ENCODE data around the gene ATP6V0A4. TPM values are rescaled to one million over a fixed set of nuclear protein-coding genes. Genes with fewer than 3 reads are reported as not detected.

The ATP6V0A4 gene
- total and polyA plus RNA-seq, 2 donors (not counting 1 experiment from before 2014, with no cell fraction given): not detected

DNA sequence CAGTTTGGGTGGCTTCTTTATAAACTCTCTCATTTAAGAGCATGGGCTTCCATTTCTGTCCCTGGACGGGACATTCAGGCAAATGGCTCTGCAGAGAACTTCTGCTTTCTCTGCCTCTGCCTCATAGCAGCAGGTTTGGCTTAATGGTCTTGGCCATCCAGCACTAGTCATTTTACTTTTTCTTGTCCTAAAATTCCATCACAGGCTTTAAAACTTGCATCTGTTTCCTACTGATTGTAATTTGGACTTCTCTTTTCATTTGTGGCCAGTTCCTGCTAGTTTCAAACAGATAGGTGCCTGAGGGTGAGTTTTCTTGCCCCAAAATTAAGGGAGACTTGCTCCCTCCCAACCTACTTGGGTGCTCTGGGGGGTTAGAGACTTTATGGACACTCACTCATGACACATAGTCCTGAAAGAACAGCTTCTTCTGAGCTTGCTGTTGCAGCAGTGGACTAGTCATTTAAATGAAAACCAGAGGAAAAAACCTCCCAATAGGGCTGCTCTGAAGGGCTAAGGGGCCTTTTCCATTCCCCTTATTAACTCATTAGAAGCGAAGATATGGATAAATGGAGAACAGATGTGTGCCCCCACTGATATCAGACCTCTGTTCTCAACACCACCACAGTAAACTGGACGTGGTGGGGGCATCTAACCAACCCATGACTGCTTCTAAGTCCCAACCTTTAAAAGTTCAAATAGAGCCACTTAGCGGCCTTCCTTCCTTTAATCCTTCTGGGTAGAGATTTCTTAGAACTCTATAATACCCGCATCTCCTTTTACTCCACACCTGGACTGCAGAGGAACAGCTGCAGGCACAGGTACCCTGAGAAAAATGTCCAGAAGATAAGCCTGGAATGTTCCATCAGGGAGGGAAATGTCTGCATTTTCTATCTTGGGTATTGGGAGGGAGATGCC, 135.7 kb downstream of the ATP6V0A4 start:
- Histone ChIP-seq H3K9me3 (ENCODE audit: control insufficient read depth, insufficient read depth, low read depth, low read length) (no peaks in the 10 kb centered on the region), H3K4me3 (replicated peaks in 1 of 4; ENCODE audit: control extremely low read depth in 1 of 4, insufficient read depth in 1 of 4, low read depth in 3 of 4, low read length in 4 of 4) (no peak overlapping the region), H4K20me1 (ENCODE audit: control insufficient read depth, extremely low read depth, insufficient read depth, low read length) (no peaks in the 10 kb centered on the region), H3K9ac (ENCODE audit: insufficient read depth, low read length) (no peak overlapping the region), H3K36me3 (ENCODE audit: control insufficient read depth, insufficient read depth, low read length) (no peaks in the 10 kb centered on the region), H3K4me2 (ENCODE audit: extremely low read depth, insufficient read depth, low read length) (no peak overlapping the region), H2AFZ (ENCODE audit: low read length) (no peak overlapping the region), H3K27me3 (ENCODE audit: control insufficient read depth, insufficient read depth, low read length) (no peaks in the 10 kb centered on the region), H3K4me1 (ENCODE audit: control insufficient read depth, extremely low read depth, insufficient read depth, low read length) (no peaks in the 10 kb centered on the region), H3K27ac (ENCODE audit: insufficient read depth, low read length) (no peak overlapping the region), H3K79me2 (ENCODE audit: control insufficient read depth, insufficient read depth, low read length) (no peaks in the 10 kb centered on the region)
- TF ChIP-seq EZH2 (IDR thresholded peaks at IDR 0.05; ENCODE audit: low read length, missing control alignments): no peak
- TF ChIP-seq, protein P1, sequence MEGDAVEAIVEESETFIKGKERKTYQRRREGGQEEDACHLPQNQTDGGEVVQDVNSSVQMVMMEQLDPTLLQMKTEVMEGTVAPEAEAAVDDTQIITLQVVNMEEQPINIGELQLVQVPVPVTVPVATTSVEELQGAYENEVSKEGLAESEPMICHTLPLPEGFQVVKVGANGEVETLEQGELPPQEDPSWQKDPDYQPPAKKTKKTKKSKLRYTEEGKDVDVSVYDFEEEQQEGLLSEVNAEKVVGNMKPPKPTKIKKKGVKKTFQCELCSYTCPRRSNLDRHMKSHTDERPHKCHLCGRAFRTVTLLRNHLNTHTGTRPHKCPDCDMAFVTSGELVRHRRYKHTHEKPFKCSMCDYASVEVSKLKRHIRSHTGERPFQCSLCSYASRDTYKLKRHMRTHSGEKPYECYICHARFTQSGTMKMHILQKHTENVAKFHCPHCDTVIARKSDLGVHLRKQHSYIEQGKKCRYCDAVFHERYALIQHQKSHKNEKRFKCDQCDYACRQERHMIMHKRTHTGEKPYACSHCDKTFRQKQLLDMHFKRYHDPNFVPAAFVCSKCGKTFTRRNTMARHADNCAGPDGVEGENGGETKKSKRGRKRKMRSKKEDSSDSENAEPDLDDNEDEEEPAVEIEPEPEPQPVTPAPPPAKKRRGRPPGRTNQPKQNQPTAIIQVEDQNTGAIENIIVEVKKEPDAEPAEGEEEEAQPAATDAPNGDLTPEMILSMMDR (conservative IDR thresholded peaks at IDR 0.05 in 1 of 2, IDR thresholded peaks at IDR 0.05 in 1 of 2; ENCODE audit: low read depth in 1 of 2, low read length in 2 of 2): no peak
- DNase-seq (ENCODE audit: low read depth in 2 of 2): no peak

GRCh38 chr7:138661069-138661635, 136.8 kb downstream of the ATP6V0A4 start:
- no peak overlapping the region for H3K27ac ChIP-seq (ENCODE audit: insufficient read depth, low read length)
- DNase-seq (ENCODE audit: low read depth in 2 of 2): no peak
- H3K4me3 ChIP-seq (replicated peaks in 1 of 4; ENCODE audit: control extremely low read depth in 1 of 4, insufficient read depth in 1 of 4, low read depth in 3 of 4, low read length in 4 of 4): no peak overlapping the region
- H3K36me3 ChIP-seq (ENCODE audit: control insufficient read depth, insufficient read depth, low read length): no peaks in the 10 kb centered on the region
- H2AFZ ChIP-seq (ENCODE audit: low read length): no peak overlapping the region
- no peaks in the 10 kb centered on the region for H3K27me3 ChIP-seq (ENCODE audit: control insufficient read depth, insufficient read depth, low read length)
- H3K4me2 ChIP-seq (ENCODE audit: extremely low read depth, insufficient read depth, low read length): no peak overlapping the region
- TF ChIP-seq, protein P1 (conservative IDR thresholded peaks at IDR 0.05 in 1 of 2, IDR thresholded peaks at IDR 0.05 in 1 of 2; ENCODE audit: low read depth in 1 of 2, low read length in 2 of 2): no peak
- no peak for TF ChIP-seq EZH2 (IDR thresholded peaks at IDR 0.05; ENCODE audit: low read length, missing control alignments)
- no peak overlapping the region for H3K9ac ChIP-seq (ENCODE audit: insufficient read depth, low read length)
- H3K79me2 ChIP-seq (ENCODE audit: control insufficient read depth, insufficient read depth, low read length): no peaks in the 10 kb centered on the region
- no peaks in the 10 kb centered on the region for H3K9me3 ChIP-seq (ENCODE audit: control insufficient read depth, insufficient read depth, low read depth, low read length)
- H3K4me1 ChIP-seq (ENCODE audit: control insufficient read depth, extremely low read depth, insufficient read depth, low read length): no peaks in the 10 kb centered on the region
- H4K20me1 ChIP-seq (ENCODE audit: control insufficient read depth, extremely low read depth, insufficient read depth, low read length): no peaks in the 10 kb centered on the region

DNA sequence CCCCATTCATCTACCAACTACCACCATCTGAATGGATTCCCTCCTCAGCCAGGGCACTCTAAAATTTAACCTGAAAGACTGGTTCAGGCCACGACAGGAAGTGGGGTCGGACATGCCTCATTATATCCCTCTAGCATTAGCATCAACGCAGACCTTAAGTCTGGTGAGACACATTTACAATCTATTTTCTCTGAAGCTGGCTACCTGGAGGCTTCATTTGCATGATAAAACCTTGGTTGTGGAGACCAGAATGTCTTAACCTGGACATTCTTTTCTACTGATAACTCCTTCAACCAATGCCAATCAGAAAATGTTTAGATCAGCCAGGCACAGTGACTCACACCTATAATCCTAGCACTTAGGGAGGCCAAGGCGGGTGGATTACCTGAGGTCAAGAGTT, 139.1 kb downstream of the ATP6V0A4 start:
- no peak for TF ChIP-seq EZH2 (IDR thresholded peaks at IDR 0.05; ENCODE audit: low read length, missing control alignments)
- TF ChIP-seq, protein P1 (conservative IDR thresholded peaks at IDR 0.05 in 1 of 2, IDR thresholded peaks at IDR 0.05 in 1 of 2; ENCODE audit: low read depth in 1 of 2, low read length in 2 of 2): no peak
- H3K36me3 ChIP-seq (ENCODE audit: control insufficient read depth, insufficient read depth, low read length): no peaks in the 10 kb centered on the region
- no peak overlapping the region for H2AFZ ChIP-seq (ENCODE audit: low read length)
- no peaks in the 10 kb centered on the region for H4K20me1 ChIP-seq (ENCODE audit: control insufficient read depth, extremely low read depth, insufficient read depth, low read length)
- DNase-seq (ENCODE audit: low read depth in 2 of 2): no peak
- no peaks in the 10 kb centered on the region for H3K9me3 ChIP-seq (ENCODE audit: control insufficient read depth, insufficient read depth, low read depth, low read length)
- no peak overlapping the region for H3K4me3 ChIP-seq (replicated peaks in 1 of 4; ENCODE audit: control extremely low read depth in 1 of 4, insufficient read depth in 1 of 4, low read depth in 3 of 4, low read length in 4 of 4)
- H3K9ac ChIP-seq (ENCODE audit: insufficient read depth, low read length): no peak overlapping the region
- no peak overlapping the region for H3K4me2 ChIP-seq (ENCODE audit: extremely low read depth, insufficient read depth, low read length)
- H3K27ac ChIP-seq (ENCODE audit: insufficient read depth, low read length): no peak overlapping the region
- no peaks in the 10 kb centered on the region for H3K79me2 ChIP-seq (ENCODE audit: control insufficient read depth, insufficient read depth, low read length)
- H3K4me1 ChIP-seq (ENCODE audit: control insufficient read depth, extremely low read depth, insufficient read depth, low read length): no peaks in the 10 kb centered on the region
- no peaks in the 10 kb centered on the region for H3K27me3 ChIP-seq (ENCODE audit: control insufficient read depth, insufficient read depth, low read length)

Measured in fibroblast of lung (primary cell).